ENCODE results near the gene CHST7.
"Not testable (repeated sequence)": the region's sequence is repeated elsewhere in the genome, so short reads cannot be mapped to it uniquely, and the experiment has no call there.

Gene CHST7

DNA sequence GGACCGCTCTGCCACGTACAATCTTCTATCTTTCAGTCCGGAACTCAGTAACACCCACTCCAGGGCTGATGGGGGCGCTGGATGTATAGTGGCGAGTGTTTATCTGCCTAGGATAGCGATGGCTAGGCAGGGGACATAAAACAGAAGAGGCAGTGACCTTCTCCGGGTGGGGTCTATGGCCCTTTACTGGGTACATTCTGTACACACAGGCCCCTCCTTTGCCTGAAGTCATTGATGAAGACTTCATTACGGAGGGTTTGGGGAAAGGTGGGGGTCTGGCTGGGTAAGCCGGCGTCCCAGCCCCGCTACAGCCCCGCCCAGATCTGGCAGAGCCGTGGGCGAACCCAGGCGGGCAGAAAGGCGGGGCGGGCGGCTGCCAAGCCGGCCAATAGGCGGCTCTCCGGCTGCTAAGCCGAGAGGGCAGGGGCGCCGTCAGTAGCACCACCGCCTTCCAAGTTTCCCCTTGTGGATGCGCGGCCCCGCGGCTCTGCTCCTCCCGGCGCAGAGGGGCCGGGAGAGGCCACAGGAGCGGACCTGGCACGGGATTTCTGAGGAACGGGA is at the start of gene CHST7:
CHST7 (plus strand) TSS at position 435 of the 561 bp plus-strand sequence. CDS start 167 bp downstream, outside the sequence.
- DNase-seq (ENCODE audit: low read depth), result peak; percentile 54
- peak within 1 kb of the TSS; percentile 59 for H3K4me3 ChIP-seq (ENCODE audit: low read length)
- TF ChIP-seq, protein P1, sequence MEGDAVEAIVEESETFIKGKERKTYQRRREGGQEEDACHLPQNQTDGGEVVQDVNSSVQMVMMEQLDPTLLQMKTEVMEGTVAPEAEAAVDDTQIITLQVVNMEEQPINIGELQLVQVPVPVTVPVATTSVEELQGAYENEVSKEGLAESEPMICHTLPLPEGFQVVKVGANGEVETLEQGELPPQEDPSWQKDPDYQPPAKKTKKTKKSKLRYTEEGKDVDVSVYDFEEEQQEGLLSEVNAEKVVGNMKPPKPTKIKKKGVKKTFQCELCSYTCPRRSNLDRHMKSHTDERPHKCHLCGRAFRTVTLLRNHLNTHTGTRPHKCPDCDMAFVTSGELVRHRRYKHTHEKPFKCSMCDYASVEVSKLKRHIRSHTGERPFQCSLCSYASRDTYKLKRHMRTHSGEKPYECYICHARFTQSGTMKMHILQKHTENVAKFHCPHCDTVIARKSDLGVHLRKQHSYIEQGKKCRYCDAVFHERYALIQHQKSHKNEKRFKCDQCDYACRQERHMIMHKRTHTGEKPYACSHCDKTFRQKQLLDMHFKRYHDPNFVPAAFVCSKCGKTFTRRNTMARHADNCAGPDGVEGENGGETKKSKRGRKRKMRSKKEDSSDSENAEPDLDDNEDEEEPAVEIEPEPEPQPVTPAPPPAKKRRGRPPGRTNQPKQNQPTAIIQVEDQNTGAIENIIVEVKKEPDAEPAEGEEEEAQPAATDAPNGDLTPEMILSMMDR (conservative IDR thresholded peaks at IDR 0.05; ENCODE audit: low read length), result peak; percentile 40

- not testable (repeated sequence) for H3K4me3 ChIP-seq (ENCODE audit: low read length); DNase-seq (ENCODE audit: low read depth)
These were observed 44.9 kb upstream of the CHST7 start for GRCh38 chrX:46528640-46529039.

DNA sequence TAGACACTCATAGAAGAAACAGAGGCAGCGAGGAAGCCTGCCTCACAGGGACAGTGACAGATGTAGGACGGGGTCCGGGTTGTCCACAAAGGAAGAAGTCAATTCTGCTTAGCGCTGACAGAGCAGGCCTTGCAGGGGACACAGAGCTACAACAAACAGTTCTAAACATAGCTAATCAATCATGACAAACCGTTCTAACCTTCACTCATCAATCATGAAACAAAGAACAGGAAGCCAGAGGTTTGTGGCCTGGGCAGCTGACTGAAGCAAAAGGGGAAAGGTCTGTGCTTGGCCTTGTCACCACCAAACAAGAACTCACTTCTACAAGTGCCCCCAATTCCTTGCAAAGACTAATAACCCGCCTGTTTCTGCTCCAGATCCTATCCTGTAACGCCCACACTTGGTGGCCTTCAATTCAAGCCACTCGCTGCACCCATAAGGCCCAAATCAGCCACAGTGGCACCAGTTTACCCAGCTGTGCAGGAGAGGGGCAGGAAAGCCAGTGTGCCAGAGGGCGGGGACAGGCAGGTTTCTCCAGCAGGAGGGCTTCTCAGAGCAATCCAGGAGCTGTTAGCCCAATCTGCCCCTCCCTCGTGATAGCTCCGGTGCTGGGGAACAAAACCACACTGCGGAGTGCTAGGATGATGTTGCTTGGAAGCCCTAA is 43.7 kb upstream of the CHST7 start:
- DNase-seq (ENCODE audit: low read depth); H3K4me3 ChIP-seq (ENCODE audit: low read length): not testable (repeated sequence)

DNA sequence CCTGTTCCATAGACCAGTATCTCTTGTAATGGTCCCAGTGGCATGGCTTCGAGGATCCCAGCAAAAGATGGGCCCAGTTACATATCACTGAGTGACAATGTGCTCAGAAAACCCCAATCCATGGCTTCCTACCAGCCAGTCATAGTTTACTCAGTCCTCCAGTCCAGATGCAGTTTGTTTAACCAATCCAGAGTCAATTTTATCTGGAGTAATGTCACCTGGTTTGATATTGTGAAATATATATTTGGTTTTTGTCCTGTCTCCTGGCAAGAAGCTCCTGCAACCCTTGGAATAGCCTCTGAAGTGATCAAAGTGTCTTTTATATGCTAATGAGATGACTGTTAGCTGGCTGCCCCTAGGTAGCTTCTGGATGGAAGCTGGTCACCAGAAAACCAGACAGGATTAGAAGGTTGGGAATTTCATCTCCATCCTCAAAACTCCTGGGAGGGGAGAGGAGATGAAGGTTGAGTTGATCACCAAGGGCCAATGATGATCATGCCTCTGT is 43.1 kb upstream of the CHST7 start:
- DNase-seq (ENCODE audit: low read depth); H3K4me3 ChIP-seq (ENCODE audit: low read length): not testable (repeated sequence)

- DNase-seq (ENCODE audit: low read depth), result no peak
- H3K4me3 ChIP-seq (ENCODE audit: low read length), result no peak overlapping the region
- TF ChIP-seq, protein P1 (conservative IDR thresholded peaks at IDR 0.05; ENCODE audit: low read length), result no peak
These were observed 42.1 kb upstream of the CHST7 start for GRCh38 chrX:46531442-46531841.

DNA sequence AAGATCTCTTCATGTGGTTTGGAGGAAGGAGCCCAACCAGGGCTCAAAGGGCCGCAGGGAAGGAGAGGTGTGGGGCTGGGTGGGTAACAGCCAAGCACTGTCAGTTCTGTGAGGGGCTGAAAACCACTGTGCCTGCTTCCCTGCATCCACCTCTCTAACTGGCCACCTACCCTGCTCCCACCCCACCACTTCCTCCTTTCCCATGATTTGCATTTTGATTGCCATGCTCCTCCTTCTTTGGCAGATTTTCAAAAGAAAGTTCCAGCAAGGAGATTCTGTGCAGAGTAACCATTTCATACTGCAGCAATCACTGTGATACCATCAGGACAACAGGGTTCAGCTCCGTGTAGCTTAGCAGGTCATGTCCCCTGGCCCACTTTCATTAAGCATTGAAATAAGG is 30.1 kb upstream of the CHST7 start:
- H3K4me3 ChIP-seq (ENCODE audit: low read length), result no peak overlapping the region
- no peak for DNase-seq (ENCODE audit: low read depth)
- TF ChIP-seq, protein P1 (conservative IDR thresholded peaks at IDR 0.05; ENCODE audit: low read length), result no peak

DNA sequence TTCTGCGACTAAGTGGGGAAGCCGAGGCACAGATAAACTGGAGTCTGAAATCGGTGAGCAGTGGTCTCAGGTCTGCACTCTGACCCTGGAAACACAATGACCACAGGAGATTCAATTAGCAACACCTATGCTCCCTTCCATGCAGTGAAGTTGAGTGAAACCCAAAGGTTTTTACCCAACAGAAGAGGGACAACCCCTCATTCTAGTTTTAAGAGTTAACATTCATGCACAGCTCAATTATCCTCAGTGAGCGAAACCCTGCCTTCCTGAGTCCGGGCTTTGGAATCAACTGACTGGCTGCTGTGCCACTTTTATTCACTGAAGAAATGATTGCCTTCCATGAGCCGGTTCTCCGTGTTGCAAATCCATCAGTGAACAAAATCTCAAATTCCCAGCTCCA is 29.0 kb upstream of the CHST7 start:
- peak overlapping the region; percentile 79 for H3K4me3 ChIP-seq (ENCODE audit: low read length)
- not testable (repeated sequence) for DNase-seq (ENCODE audit: low read depth)

DNA sequence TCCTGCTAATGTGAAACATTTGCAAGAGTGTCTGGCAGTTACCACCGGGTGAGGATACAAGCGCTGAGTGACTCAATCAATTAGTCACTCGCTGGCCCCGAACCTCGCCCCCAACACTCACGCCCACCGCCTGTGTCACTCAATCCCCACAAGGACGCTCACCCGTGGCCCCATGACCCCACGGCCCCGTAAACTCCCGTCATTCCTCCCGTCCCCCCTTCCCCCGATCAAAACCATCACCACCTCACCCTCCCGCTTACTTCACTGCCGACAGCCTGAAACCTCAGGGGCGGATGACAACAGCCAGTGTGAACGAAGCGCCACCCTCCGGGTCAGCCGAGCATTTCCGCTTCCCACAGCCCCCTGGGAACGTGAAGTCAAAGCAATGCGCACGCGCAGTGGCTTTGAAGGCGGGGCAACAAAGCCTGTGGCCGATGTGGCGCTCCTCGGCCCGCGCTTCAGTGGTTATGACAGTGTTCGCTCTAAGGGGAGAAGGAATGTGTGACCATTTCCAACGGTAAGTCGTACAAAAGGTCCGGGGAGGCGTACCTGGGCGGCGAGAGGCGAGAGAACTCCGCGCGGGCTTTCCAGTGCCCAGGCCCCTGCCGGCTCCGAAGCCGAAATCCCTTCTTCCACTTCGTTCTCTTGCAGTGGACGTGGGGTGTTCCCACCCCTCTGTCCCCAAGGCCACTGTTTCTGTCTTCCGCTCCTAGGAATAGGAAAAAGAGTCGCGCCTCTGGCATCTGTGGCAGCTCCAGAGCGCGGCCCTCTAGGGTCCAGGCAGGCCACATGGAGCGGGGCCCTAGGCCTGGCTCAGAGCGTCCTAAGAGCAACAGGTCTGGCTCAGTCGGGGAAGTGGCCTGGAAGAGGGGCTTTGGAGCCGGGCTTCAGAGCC is 28.2 kb upstream of the CHST7 start, which contains the start of gene ZNF674:
ZNF674 (minus strand) TSS at position 311 of the 895 bp plus-strand sequence. CDS start 3,334 bp downstream, outside the sequence.
- peak; percentile 88 for DNase-seq (ENCODE audit: low read depth)

More for the DNA sequence above, 28.2 kb upstream of the CHST7 start, which contains the start of gene ZNF674:
- H3K4me3 ChIP-seq (ENCODE audit: low read length), result peak within 1 kb of the TSS; percentile 79
- TF ChIP-seq, protein P1 (conservative IDR thresholded peaks at IDR 0.05; ENCODE audit: low read length), result peak; percentile 41
